GM12872 (cell line): Measurements from ENCODE around the gene ZRSR2.

Experiments used
- CTCF ChIP-seq: IDR thresholded peaks from 3 replicates; pipeline ENCODE4 v1.5.1; 2011; ENCODE audit warnings: low read depth, mild to moderate bottlenecking, low read length, moderate library complexity; ENCODE audit not compliant: insufficient read depth

The ZRSR2 gene

GRCh38 chrX:15856636-15857035, 66.4 kb downstream of the ZRSR2 start:
- TF ChIP-seq CTCF: no peak

- no peak for TF ChIP-seq CTCF
These were observed 67.8 kb downstream of the ZRSR2 start for GRCh38 chrX:15858051-15858450.

GRCh38 chrX:15860921-15861320, 70.6 kb downstream of the ZRSR2 start:
- no peak for TF ChIP-seq CTCF

- no peak for TF ChIP-seq CTCF
These were observed 73.7 kb downstream of the ZRSR2 start for GRCh38 chrX:15864023-15864422.

- TF ChIP-seq CTCF: no peak
These were observed 74.3 kb downstream of the ZRSR2 start for GRCh38 chrX:15864629-15865028.

GRCh38 chrX:15866147-15866546, 75.9 kb downstream of the ZRSR2 start:
- no peak for TF ChIP-seq CTCF

- TF ChIP-seq CTCF: no peak
These were observed 79.4 kb downstream of the ZRSR2 start for GRCh38 chrX:15869695-15870094.

- TF ChIP-seq CTCF: no peak
These were observed 80.0 kb downstream of the ZRSR2 start for GRCh38 chrX:15870310-15870709.
